Stomach (tissue), 9 donors: Measurements from ENCODE around the gene MRPL28. TPM values are rescaled to one million over a fixed set of nuclear protein-coding genes. Genes with fewer than 3 reads are reported as not detected.
"Not testable (repeated sequence)": the region's sequence is repeated elsewhere in the genome, so short reads cannot be mapped to it uniquely, and the experiment has no call there.

ENCODE experiments used
- DNase-seq, 2 donors: peaks; one replicate each; pipeline versions ENCODE4 v3.0.0 to v3.0.0-alpha.2; 2013 to 2019
- H3K27ac ChIP-seq, 5 donors: fragments of 200-600 bp in 4 of 5; sonication (generic) in 4 of 5; one replicate each; pipeline ENCODE4 v1.5.1; 2013 to 2019; ENCODE audit warnings: mild to moderate bottlenecking in 1 of 5, moderate library complexity in 1 of 5
- H3K27me3 ChIP-seq, 3 donors: fragments of 200-600 bp; sonication (generic); one replicate each; pipeline ENCODE4 v1.5.1; 2017 to 2019; ENCODE audit warnings: mixed run types in 1 of 3
- H3K36me3 ChIP-seq, 4 donors: fragments of 200-600 bp; sonication (generic); 1 replicate in 3 of 4; 2 replicates in 1 of 4; pipeline ENCODE4 v1.5.1; 2016 to 2019
- H3K4me1 ChIP-seq, 4 donors: fragments of 200-600 bp; sonication (generic); one replicate each; pipeline ENCODE4 v1.5.1; 2016 to 2019
- H3K4me3 ChIP-seq, 4 donors: fragments of 200-600 bp; sonication (generic) in 3 of 4; one replicate each; pipeline ENCODE4 v1.5.1; 2016 to 2019; ENCODE audit warnings: mild to moderate bottlenecking in 1 of 4
- H3K9me3 ChIP-seq, 4 donors: fragments of 200-600 bp; sonication (generic); one replicate each; pipeline ENCODE4 v1.5.1; 2016 to 2019
- CTCF ChIP-seq, 7 experiments: fragments of 450-650 bp in 4 of 7; fragments of 200-600 bp in 3 of 7; sonication (generic) in 3 of 7; IDR thresholded peaks; one replicate each; pipeline ENCODE4 v1.5.1; 2016 to 2019; ENCODE audit warnings: antibody characterized with exemption in 7 of 7, control low read depth in 2 of 7, mild to moderate bottlenecking in 1 of 7
- EP300 ChIP-seq: sonication (generic); formaldehyde crosslinking; IDR thresholded peaks from one replicate; pipeline ENCODE4 v1.6.1; 2017; ENCODE audit warnings: antibody characterized with exemption
- POLR2A ChIP-seq, 4 donors: fragments of 450-650 bp; IDR thresholded peaks; one replicate each; pipeline ENCODE4 v1.6.1; 2016; ENCODE audit warnings: antibody characterized with exemption in 4 of 4, control low read depth in 2 of 4, mild to moderate bottlenecking in 1 of 4, moderate library complexity in 1 of 4
- POLR2AphosphoS5 ChIP-seq, 3 donors: sonication (generic); formaldehyde crosslinking; IDR thresholded peaks; one replicate each; pipeline ENCODE4 v1.6.1; 2016; ENCODE audit warnings: antibody characterized with exemption in 3 of 3
- WGBS, 5 donors: extraction: QIAGEN DNeasy Blood & Tissue Kit in 3 of 5; methylation state at CpG; one replicate each; pipeline versions ENCODE4 v1.1.5 to v1.1.7; 2013 to 2018; 5-methylcytosine and 5-hydroxymethylcytosine counted together
- intact Hi-C: fragments of 100-400 bp; cut with DNase I; formaldehyde crosslinking; loops from one replicate; pipeline ENCODE4 v1.15.1; 2023; ENCODE audit warnings: low total_unique reads
- polyA plus RNA-seq, 3 donors: library from polyadenylated mRNA; stranded (reverse); fragments of 200-250 nt; gene quantifications; one replicate each; pipeline ENCODE4 v1.2.3, GENCODE V29; 2013
- total RNA-seq, 5 donors: library from RNA; depleted of rRNA; stranded (reverse); fragments of >200 nt; gene quantifications; one replicate each; pipeline versions ENCODE4 v1.1.0 to v1.2.3, GENCODE V29; 2014 to 2016
- donor health status: healthy with polysubstance abuse.
- donor health status: Bipolar disorder and iron deficiency.
- donor health status: healthy.

The MRPL28 gene
- total and polyA plus RNA-seq, 8 donors = 9.9 to 106 (median 56.6) TPM

- Histone ChIP-seq H3K36me3 (no peaks in the 10 kb centered on the region), H3K27ac (peak within 1 kb of the TSS; percentile 68 to 89 (median 81)), H3K9me3 (no peaks in the 10 kb centered on the region), H3K4me1 (peaks cover 7 to 33% (median 22%) of the 10 kb centered on the region in 4 donors), H3K4me3 (peak within 1 kb of the TSS; percentile 71 to 79 (median 76)), H3K27me3 (no peaks in the 10 kb centered on the region)
- TF ChIP-seq CTCF (IDR thresholded peaks at IDR 0.05) (peak in 3 of 7 experiments; percentile 40 to 93 (median 83)), POLR2A (IDR thresholded peaks at IDR 0.05) (no peak), POLR2AphosphoS5 (IDR thresholded peaks at IDR 0.05) (peak in 2 of 3 donors; percentile 79 to 80)
- peak; percentile 99 to 100 for DNase-seq
- WGBS, 5 donors = 1% methylated on average over 67 to 113 of the region's 113 CpGs
- intact Hi-C loops = no loop called here
Measured at GRCh38 chr16:352547-353403, 17.6 kb downstream of the MRPL28 start, which contains the start of gene AXIN1. Gene AXIN1 (minus strand): TSS chr16:352723. CDS start chr16:347025, 5,698 bp downstream.

GRCh38 chr16:351804-352520 lies 18.4 kb downstream of the MRPL28 start:
- Histone ChIP-seq H3K4me3 (peak overlapping the region; percentile 71 to 79 (median 76)), H3K36me3 (peaks cover 0 to 6% (median 0%) of the 10 kb centered on the region in 4 donors), H3K9me3 (no peaks in the 10 kb centered on the region), H3K4me1 (peaks cover 7 to 39% (median 23%) of the 10 kb centered on the region in 4 donors), H3K27me3 (no peaks in the 10 kb centered on the region), H3K27ac (peak overlapping the region; percentile 50 to 89 (median 72))
- TF ChIP-seq POLR2AphosphoS5 (IDR thresholded peaks at IDR 0.05) (no peak), POLR2A (IDR thresholded peaks at IDR 0.05) (no peak), CTCF (IDR thresholded peaks at IDR 0.05) (no peak), EP300 (no peak)
- DNase-seq = peak in 1 of 2 donors; percentile 64
- intact Hi-C loops = no loop called here
- WGBS, 5 donors = 0 to 1% (median 1%) methylated on average over 11 to 94 of the region's 95 CpGs

GRCh38 chr16:350203-350602 lies 20.1 kb downstream of the MRPL28 start:
- H3K36me3 ChIP-seq = peaks cover 10 to 23% (median 17%) of the 10 kb centered on the region in 4 donors
- no peak overlapping the region for H3K27ac ChIP-seq
- WGBS, 5 donors = 75 to 80% (median 79%) methylated on average over 8 of the region's 8 CpGs
- no peaks in the 10 kb centered on the region for H3K27me3 ChIP-seq
- peaks cover 7 to 39% (median 26%) of the 10 kb centered on the region in 4 donors for H3K4me1 ChIP-seq
- DNase-seq = no peak
- intact Hi-C loops = no loop called here
- no peaks in the 10 kb centered on the region for H3K9me3 ChIP-seq
- TF ChIP-seq POLR2A (IDR thresholded peaks at IDR 0.05) = no peak
- no peak for TF ChIP-seq POLR2AphosphoS5 (IDR thresholded peaks at IDR 0.05)
- no peak for TF ChIP-seq CTCF (IDR thresholded peaks at IDR 0.05)
- no peak for TF ChIP-seq EP300
- no peak overlapping the region for H3K4me3 ChIP-seq

- Histone ChIP-seq H3K4me3 (no peak overlapping the region), H3K36me3 (peaks cover 10 to 33% (median 26%) of the 10 kb centered on the region in 4 donors), H3K9me3 (no peaks in the 10 kb centered on the region), H3K27ac (no peak overlapping the region), H3K4me1 (peaks cover 7 to 42% (median 26%) of the 10 kb centered on the region in 4 donors), H3K27me3 (no peaks in the 10 kb centered on the region)
- TF ChIP-seq CTCF (IDR thresholded peaks at IDR 0.05) (no peak), EP300 (no peak), POLR2A (IDR thresholded peaks at IDR 0.05) (no peak), POLR2AphosphoS5 (IDR thresholded peaks at IDR 0.05) (no peak)
- intact Hi-C loops = no loop called here
- WGBS, 5 donors = 80 to 94% (median 86%) methylated on average over 7 of the region's 7 CpGs
- no peak for DNase-seq
Measured at GRCh38 chr16:349211-349610, 21.1 kb downstream of the MRPL28 start.

GRCh38 chr16:348495-348894 lies 21.8 kb downstream of the MRPL28 start:
- H3K36me3 ChIP-seq = peaks cover 10 to 40% (median 29%) of the 10 kb centered on the region in 4 donors
- WGBS, 5 donors = 94 to 99% (median 97%) methylated on average over 9 to 10 of the region's 10 CpGs
- H3K4me3 ChIP-seq, DNase-seq, H3K27ac ChIP-seq, intact Hi-C loops, H3K27me3 ChIP-seq, H3K9me3 ChIP-seq: not testable (repeated sequence)
- H3K4me1 ChIP-seq = peaks cover 7 to 39% (median 25%) of the 10 kb centered on the region in 4 donors
